Left cardiac atrium (tissue), 4 donors: ENCODE data around the gene C11orf58. TPM values are rescaled to one million over a fixed set of nuclear protein-coding genes. Genes with fewer than 3 reads are reported as not detected.

Experiments
- ATAC-seq, 2 donors: fragments of 200-7000 bp; cut with Tn5 transposase; one replicate each; pipeline ENCODE4 v1.9.1; 2020; ENCODE audit warnings: mild to moderate bottlenecking in 2 of 2, moderate library complexity in 2 of 2
- DNase-seq: peaks from one replicate; pipeline ENCODE4 v3.0.0-alpha.2; 2020
- intact Hi-C, 2 donors: fragments of 100-400 bp; cut with DNase I; formaldehyde crosslinking; loops; one replicate each; pipeline versions ENCODE4 v1.14.1 to v1.15.1; 2022 to 2023
- total RNA-seq, 2 donors: library from RNA; stranded (reverse); fragmentation: NEBNext Ultra II Directional; extraction: Animal tissue kit (Norgen Biotek cat#: 25700); gene quantifications; one replicate each; pipeline ENCODE4 v1.2.1, GENCODE V29; 2021
- donor health status: DM: no; HTN: yes; CAD: no.
- donor health status: DM: no; HTN: yes; CAD: no; lungs with severe emphysema.
- donor health status: DM: yes; HTN: yes; CAD: no.
- donor health status: Dilated cardiomyopathy.

Gene C11orf58
- total RNA-seq, 2 donors from 2014 or later = 91.2 to 128 TPM

DNA sequence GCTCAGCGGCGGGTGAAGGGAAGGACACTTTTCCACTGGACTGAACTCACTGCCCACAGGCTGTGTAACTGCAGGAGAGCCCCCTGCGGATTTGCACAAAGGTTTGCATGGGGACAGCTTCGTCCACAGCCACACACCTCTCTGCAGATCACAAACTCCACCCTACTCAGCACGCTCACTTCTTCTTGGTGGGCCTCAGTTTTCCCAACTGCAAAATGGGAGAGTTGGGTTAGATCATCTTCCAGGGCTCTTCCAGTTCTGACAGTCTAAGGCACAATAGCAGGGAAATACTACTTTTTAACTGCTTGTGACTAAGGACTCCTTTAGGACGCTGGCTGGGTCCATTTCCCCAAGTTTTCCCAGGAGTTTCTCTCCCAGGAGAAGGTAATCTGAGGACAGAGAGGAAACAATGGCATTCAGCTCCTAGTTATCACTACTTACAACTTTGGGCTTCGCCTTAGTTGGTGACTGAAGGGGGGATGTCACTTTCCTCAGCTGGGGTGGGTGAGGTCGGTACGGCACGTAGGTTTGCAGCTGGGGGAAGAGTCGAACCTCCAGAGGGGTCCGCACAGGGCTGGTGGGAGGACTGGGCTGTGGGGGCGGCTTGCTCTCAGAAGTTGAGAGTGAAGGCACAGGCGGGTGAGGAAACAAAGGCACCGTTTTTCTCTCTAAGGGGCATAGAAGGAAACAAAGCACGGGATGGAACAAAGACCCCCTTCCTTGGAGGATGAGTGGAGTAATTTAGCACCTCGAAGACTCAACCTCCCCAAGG lies 55.8 kb downstream of the C11orf58 start:
- ATAC-seq (no peak), DNase-seq (no peak)
- intact Hi-C loops = no loop called here

DNA sequence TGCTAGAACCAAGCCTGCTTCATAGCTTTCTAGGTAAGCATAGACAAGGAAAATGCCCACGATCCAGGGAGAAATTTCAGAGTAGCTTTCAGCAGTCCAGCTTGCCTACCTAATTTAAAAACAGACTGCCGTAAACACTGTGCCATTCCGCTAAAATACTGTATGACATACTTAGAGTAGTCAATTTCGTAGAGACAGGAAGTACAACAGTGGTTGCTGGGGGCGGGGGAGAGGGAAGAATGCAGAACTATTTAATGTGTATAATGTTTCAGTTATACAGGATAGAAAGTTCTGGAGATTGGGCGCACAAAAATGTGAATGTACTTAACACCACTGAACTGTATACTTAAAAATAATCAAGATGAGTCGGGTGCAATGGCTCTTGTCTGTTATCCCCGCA lies 56.7 kb downstream of the C11orf58 start:
- DNase-seq (no peak), ATAC-seq (no peak)
- intact Hi-C loops = no loop called here

DNA sequence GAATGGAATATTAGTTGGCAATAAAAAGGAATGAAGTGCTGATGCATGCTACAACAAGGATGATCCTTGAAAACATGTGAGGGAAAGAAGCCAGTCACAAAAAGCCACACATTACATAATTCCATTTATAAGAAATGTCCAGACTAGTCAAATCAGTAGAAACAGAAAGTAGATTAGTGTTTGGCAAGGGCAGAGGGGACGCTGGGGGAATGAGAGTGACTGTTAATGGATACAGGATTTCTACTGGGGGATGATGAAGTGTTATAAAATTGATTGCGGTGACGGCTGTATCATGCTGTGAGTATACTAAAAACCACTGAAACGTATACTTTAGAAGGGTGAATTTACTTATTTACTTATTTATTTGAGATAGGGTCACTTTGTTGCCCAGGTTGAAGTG lies 57.9 kb downstream of the C11orf58 start:
- no peak for DNase-seq
- ATAC-seq = no peak
- intact Hi-C loops = no loop called here

DNA sequence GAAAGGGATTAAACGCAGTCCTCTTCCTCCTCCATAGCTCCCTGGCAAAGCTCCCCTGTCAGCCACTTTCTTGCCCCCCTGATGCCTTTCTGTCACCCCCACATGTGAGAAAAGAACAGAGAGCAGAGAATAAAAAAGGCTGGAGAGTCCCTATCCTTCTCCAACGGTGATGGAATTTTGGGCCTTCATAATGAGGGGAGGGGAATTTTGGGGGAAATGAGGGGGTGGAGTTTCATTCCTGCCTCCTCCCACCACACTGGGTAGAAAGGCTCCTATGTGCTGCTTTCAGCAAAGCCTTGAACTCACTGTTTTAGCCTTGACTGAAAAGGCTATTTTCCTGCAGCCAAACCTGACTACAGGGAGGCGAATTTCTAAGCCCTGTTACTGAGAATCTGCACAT lies 59.3 kb downstream of the C11orf58 start:
- intact Hi-C loops = no loop called here
- ATAC-seq (no peak), DNase-seq (no peak)

DNA sequence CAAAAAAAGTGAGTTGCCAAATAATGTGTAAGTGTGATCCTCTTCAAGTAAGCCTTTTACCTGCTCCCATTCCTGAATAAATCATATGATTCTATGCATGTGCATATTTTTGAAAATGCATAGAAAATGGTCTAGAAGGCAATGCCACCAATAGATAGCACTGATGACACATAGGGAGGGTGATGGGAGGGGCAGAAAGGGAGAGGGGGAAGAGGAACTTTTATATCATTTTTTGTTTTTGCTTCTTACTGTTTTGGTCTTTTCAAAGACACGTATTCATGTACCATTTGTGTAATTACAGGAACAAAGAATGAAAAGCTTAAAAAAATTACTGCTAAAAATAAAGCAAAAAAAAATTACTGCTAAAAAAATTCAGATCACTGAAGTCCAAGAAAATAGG lies 60.8 kb downstream of the C11orf58 start:
- intact Hi-C loops = no loop called here
- ATAC-seq (no peak), DNase-seq (no peak)

DNA sequence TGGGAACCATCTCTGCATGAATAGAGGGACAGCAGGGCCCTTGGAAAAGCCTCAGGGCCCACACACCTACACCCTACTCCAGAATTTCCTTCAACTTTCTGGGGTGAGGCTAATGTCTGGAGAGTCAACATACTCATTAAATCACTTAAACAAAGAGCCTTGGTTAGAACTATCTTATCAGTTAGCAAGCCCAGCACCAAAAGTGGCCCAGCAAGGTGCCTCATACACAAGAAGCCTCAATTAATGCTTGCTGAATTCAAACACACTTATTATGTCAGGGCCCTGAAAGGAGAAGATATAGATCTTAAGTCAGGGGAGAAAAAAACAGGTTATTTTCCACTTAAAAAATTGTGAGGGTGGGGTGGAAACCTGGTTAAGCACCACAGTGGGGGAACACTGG lies 61.4 kb downstream of the C11orf58 start:
- ATAC-seq = no peak
- DNase-seq = no peak
- intact Hi-C loops = no loop called here

DNA sequence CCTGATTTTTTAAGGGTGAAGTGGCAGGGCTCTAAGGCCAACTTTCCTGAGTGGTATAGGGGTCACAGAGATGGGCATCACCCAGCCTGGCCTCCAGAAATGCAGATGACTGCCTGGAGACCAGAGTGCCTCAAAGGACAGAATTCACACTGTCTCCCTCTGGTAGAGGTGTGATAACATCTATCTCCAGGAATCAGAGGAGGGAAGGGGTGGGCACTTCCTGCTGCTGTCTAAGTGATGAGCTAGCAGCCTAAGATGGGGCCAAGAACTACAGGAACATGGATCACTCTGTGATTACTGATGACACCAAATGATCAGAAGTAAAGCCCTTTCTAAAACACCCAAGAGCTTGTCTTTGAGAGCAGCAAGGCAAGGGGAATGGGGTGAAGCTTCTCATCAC lies 61.9 kb downstream of the C11orf58 start:
- DNase-seq = no peak
- intact Hi-C loops = no loop called here
- ATAC-seq = no peak

DNA sequence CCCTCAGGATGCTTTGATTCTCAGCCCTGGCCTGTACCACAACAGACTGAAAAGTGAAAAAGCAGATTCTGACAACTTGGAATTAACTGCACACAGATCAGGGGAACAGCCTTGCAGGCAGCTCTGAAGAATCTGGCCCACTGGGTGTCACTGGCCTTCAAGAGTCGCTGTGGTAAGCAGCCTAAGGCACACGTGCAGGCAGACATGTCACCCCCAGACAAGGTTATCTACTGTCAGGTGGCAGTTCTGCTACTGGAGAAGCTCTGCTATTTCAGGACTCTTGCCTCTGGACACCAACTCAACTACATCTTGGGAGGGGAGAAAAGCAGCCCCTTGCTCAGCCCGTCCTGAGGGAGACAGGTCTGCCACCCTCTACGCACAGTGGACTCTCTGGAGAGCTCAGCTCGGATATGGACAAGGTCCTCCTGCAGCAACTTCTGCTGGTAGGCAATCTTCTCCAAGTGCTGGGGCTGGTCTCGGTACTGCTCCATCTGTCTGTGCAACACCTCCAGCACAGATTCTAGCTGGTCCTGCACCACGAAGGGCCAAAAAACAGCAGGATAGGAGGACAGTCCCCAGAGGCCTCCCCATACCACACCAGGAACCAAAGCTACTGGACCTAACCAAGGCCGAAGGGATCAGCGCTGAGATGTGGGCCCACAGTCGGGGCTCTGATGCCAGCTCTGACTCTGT lies 63.0 kb downstream of the C11orf58 start:
- intact Hi-C loops = no loop called here
- DNase-seq = no peak
- no peak for ATAC-seq

DNA sequence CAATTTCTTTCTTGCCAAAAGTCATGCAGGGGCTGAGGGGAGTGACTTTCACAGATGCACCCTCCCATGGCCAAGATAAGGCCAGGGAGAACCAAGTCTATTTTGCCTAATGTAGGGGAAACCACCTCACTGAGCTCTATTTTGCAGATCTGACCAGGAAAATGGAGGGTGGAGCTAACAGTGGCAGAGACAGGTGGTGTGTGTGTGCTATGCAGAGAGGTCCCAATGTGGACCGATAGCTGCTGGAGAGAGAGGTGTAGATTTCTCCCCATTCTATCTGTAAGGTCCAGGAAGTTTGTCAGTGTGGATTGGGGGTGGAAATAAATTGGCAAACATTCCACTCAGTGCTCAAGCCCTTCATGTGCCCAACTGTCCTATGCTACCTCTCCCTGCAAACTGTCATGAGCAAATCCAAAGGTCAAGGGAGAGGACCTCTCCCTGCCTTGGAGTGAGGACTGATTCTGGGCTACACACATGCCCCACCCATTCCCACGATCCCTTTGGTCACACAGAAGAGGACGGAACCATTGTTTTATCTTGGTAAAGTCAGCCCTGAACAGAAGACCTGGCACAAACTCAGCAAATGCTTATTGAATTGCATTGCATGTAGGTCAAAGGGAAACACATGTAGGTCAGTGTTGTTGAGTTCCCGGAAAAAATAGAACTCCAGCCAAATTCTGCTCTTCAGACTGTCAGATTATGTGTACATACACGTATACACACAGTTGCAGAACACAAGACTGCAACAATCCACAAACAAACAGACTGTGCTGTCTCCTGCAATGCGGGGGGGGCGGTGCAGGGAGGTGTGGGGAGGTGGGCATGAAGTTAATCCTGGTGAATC lies 65.9 kb downstream of the C11orf58 start:
- DNase-seq = no peak
- peak; percentile 41 to 47 for ATAC-seq
- intact Hi-C loops = no loop called here

DNA sequence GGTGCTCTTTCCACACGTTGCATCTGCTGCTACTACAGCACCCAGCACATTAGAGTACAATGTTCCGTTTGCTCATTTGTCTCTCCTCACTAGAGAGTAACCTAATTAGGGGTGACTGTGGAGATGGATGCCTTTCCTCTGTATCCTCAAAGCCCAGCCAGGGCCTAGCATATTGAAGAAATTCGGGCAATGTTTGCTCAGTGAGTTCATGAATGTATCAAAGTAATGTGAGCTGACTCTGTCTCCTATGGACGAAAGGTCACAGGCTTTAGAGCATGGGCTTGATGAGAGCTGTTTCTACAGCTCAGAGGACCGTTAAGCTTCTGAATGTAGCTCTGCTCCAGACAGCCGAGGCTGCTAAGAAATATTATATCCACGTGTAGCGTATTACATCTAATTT lies 67.5 kb downstream of the C11orf58 start:
- no peak for ATAC-seq
- intact Hi-C loops = no loop called here
- DNase-seq = no peak

DNA sequence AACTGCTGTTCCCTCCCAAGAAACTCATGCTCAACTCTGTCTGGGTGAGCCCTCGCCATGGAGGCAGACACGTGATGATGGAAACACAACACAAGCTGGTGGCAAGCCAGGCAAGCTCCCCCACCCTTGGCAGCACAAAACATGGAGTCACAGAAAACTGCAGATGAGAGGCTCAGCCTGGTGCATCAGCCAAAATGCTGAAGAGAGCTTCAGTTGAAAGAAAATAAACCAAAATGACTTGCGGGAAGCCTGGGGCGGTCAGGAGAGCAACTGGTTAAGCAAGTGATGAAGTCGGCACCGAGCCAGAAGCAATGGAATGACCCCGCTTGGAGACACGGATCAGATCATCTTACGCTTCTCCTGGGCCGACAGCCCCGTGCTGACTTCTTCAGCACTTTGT lies 68.3 kb downstream of the C11orf58 start:
- DNase-seq = peak; percentile 49
- intact Hi-C loops = no loop called here
- peak in 1 of 2 donors; percentile 10 for ATAC-seq

DNA sequence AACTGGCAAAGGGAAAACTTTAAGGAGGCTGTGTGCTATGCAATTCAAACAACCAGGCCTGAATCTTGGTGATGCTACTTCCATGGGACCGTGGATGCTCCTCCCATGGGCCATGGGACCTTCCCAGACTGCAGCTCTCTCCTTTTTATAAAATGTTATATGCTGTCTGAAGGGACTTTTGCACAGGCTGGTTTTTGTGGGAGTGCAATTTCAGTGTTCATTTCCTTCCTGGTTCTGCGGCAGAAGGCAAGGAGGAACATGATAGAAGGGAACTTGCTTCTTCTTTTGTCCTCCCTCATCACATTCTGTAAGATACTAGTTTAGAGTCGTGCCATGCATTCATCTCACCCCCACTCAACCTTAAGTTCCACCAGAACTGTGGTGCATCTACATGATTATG lies 68.9 kb downstream of the C11orf58 start:
- DNase-seq (no peak), ATAC-seq (peak in 1 of 2 donors; percentile 9)
- intact Hi-C loops = no loop called here
